ENCODE measurements around the gene TBP. TPM values are rescaled to one million over a fixed set of nuclear protein-coding genes. Genes with fewer than 3 reads are reported as not detected.

Gene TBP
- total and polyA plus RNA-seq, 2 of the 13 experiments (the other 11 are each of a cell fraction or from before 2014, with no cell fraction given): 21.7 to 28.1 TPM

- TF ChIP-seq MAZ (IDR thresholded peaks at IDR 0.05; ENCODE audit: borderline replicate concordance, low read depth, low read length): peak; percentile 64
- peak; percentile 50 for TF ChIP-seq MAZ (CRISPR knock-in tag; IDR thresholded peaks at IDR 0.05; ENCODE audit: low read depth)
- no peak for TF ChIP-seq TIGD3 (CRISPR knock-in tag; IDR thresholded peaks at IDR 0.05; ENCODE audit: borderline replicate concordance)
- TF ChIP-seq DNMT3B (CRISPR knock-in tag; conservative IDR thresholded peaks at IDR 0.05): no peak
- no peak for TF ChIP-seq NFKBIZ (CRISPR knock-in tag; IDR thresholded peaks at IDR 0.05)
- TF ChIP-seq, protein P1, sequence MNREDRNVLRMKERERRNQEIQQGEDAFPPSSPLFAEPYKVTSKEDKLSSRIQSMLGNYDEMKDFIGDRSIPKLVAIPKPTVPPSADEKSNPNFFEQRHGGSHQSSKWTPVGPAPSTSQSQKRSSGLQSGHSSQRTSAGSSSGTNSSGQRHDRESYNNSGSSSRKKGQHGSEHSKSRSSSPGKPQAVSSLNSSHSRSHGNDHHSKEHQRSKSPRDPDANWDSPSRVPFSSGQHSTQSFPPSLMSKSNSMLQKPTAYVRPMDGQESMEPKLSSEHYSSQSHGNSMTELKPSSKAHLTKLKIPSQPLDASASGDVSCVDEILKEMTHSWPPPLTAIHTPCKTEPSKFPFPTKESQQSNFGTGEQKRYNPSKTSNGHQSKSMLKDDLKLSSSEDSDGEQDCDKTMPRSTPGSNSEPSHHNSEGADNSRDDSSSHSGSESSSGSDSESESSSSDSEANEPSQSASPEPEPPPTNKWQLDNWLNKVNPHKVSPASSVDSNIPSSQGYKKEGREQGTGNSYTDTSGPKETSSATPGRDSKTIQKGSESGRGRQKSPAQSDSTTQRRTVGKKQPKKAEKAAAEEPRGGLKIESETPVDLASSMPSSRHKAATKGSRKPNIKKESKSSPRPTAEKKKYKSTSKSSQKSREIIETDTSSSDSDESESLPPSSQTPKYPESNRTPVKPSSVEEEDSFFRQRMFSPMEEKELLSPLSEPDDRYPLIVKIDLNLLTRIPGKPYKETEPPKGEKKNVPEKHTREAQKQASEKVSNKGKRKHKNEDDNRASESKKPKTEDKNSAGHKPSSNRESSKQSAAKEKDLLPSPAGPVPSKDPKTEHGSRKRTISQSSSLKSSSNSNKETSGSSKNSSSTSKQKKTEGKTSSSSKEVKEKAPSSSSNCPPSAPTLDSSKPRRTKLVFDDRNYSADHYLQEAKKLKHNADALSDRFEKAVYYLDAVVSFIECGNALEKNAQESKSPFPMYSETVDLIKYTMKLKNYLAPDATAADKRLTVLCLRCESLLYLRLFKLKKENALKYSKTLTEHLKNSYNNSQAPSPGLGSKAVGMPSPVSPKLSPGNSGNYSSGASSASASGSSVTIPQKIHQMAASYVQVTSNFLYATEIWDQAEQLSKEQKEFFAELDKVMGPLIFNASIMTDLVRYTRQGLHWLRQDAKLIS (CRISPR knock-in tag; IDR thresholded peaks at IDR 0.05): no peak
- peak; percentile 92 for TF ChIP-seq SMAD3 (CRISPR knock-in tag; IDR thresholded peaks at IDR 0.05)
- TF ChIP-seq THAP11 (CRISPR knock-in tag; IDR thresholded peaks at IDR 0.05): peak; percentile 97
- TF ChIP-seq NFE2L2 (IDR thresholded peaks at IDR 0.05; ENCODE audit: low read length): no peak
- TF ChIP-seq DMAP1 (CRISPR knock-in tag; IDR thresholded peaks at IDR 0.05): peak; percentile 97
- TF ChIP-seq FLYWCH1 (CRISPR knock-in tag; IDR thresholded peaks at IDR 0.05): no peak
- peak; percentile 78 for TF ChIP-seq RARA (CRISPR knock-in tag; IDR thresholded peaks at IDR 0.05)
- peak; percentile 99 for TF ChIP-seq ELF1 (CRISPR knock-in tag; IDR thresholded peaks at IDR 0.05)
- peak; percentile 55; the same call in 1 of the 2 replicates for TF ChIP-seq TBX3 (IDR thresholded peaks at IDR 0.05; ENCODE audit: borderline replicate concordance)
- no peak for TF ChIP-seq CENPX (CRISPR knock-in tag; IDR thresholded peaks at IDR 0.05)
- peak; percentile 67; the same call in 1 of the 2 replicates for TF ChIP-seq SAFB2 (CRISPR knock-in tag; IDR thresholded peaks at IDR 0.05; ENCODE audit: borderline replicate concordance, low read depth)
- no peak for TF ChIP-seq ETS1 (CRISPR knock-in tag; IDR thresholded peaks at IDR 0.05)
- no peak for TF ChIP-seq CBX2 (IDR thresholded peaks at IDR 0.05; ENCODE audit: low read depth, low read length)
- TF ChIP-seq CBX2 (CRISPR knock-in tag; IDR thresholded peaks at IDR 0.05; ENCODE audit: low read depth): 0 out of 2 replicates have a peak, but pooled peaks have one; percentile 72
- peak; percentile 98 for TF ChIP-seq KDM2A (CRISPR knock-in tag; IDR thresholded peaks at IDR 0.05; ENCODE audit: borderline replicate concordance, low read depth)
- peak; percentile 63 for TF ChIP-seq SRSF1 (optimal IDR thresholded peaks at IDR 0.05; ENCODE audit: low read depth, low read length)
- TF ChIP-seq ZNF589 (CRISPR knock-in tag; conservative IDR thresholded peaks at IDR 0.05): no peak; the same call in 1 of the 2 replicates
- TF ChIP-seq, protein P2, sequence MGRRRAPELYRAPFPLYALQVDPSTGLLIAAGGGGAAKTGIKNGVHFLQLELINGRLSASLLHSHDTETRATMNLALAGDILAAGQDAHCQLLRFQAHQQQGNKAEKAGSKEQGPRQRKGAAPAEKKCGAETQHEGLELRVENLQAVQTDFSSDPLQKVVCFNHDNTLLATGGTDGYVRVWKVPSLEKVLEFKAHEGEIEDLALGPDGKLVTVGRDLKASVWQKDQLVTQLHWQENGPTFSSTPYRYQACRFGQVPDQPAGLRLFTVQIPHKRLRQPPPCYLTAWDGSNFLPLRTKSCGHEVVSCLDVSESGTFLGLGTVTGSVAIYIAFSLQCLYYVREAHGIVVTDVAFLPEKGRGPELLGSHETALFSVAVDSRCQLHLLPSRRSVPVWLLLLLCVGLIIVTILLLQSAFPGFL (CRISPR knock-in tag; IDR thresholded peaks at IDR 0.05): 0 out of 2 replicates have a peak, but pooled peaks have one; percentile 54
- TF ChIP-seq PHF8 (CRISPR knock-in tag; IDR thresholded peaks at IDR 0.05): peak; percentile 98
Observed at GRCh38 chr6:170554013-170554795, at the start of gene TBP (continued).

Data from HepG2 (cell line).